C1 segment of cervical spinal cord (tissue), 14 donors: ENCODE results near the gene ARHGAP32.

Experiments
- DNase-seq, 14 donors: peaks; one replicate each; lab custom pipeline; 2025; lab: John Stamatoyannopoulos, UW

Gene ARHGAP32

DNA sequence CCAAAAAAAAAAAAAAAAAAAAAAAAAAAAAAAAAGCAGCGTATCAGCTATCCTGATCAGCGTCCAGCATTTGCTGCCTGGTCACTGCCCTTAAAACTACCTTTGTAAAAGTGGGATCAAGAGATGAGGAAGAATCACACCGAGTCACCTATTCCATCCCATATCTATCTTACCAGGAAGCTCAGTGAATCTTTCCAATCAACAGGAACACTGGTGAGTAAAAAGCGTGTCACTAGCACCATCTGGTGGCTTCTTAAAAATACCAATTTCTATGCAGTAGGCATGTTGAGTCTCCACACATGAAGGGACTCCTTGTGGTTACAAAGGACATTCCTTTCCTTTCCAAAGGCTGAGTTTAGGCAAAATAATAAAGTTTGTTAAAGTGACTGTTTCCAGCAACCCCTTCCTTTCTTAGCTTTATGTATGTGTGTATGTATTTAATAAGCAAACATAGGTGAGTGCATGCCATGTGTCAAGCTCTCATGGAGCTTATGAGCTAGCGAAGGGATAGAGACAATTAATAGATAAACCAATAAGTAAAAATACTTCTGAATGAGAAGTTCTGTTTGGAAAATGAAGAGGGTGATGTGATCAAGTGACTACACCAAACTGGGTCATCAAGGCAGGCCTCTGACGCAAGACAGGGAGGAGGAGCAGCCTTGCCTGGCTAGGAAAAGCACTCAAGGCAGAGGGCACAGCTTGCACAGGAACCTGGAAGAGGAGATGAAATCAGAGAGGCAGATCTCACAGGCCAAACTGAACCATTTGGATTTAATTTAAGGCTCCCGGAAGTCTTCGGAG, 235.5 kb downstream of the ARHGAP32 start:
- DNase-seq, result peak in 2 of 14 donors; percentile 16 to 22

DNA sequence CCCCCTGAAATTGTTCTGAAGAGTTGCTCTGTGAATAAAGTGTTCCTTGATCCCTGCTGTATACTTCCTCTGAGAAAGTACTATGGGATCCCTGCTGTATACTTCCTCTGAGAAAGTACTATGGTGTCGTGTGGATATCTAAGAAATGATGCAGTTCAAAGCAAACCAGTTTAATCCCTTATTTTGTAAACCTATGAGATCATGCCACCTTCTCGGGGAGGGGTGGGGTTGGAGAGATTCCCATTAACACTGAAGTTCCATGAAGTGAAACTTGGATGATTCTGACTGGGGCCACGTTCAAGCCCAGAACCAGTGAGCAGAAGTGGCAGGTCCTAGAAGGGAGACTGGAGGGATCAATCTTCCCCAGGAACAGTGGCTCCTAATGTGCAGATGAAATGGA, 236.5 kb downstream of the ARHGAP32 start:
- DNase-seq, result no peak

DNA sequence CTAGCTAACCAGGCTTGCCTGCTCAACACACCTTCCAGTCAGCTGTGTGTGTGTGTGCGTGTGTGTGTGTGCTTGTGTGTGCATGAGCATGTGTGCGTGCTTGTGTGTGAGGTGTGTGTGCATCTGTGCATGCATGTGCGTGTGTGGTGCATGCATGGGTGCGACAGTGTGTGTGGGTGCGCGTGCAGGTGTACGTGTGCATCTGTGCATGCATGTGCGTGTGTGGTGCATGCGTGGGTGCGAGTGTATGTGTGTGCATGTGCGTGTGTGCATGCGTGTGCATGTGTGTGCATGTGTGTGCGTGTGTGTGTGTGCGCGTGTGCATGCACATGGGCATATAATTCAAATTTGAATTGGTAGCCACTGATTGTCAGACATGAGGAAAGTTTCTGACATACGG, 239.0 kb downstream of the ARHGAP32 start:
- DNase-seq, result no peak

- DNase-seq, result no peak
Observed at GRCh38 chr11:128949791-128950454, 242.2 kb downstream of the ARHGAP32 start.

GRCh38 chr11:128948583-128948982, 243.5 kb downstream of the ARHGAP32 start:
- DNase-seq, result no peak

- no peak for DNase-seq
Observed at GRCh38 chr11:128947773-128948172, 244.4 kb downstream of the ARHGAP32 start.

DNA sequence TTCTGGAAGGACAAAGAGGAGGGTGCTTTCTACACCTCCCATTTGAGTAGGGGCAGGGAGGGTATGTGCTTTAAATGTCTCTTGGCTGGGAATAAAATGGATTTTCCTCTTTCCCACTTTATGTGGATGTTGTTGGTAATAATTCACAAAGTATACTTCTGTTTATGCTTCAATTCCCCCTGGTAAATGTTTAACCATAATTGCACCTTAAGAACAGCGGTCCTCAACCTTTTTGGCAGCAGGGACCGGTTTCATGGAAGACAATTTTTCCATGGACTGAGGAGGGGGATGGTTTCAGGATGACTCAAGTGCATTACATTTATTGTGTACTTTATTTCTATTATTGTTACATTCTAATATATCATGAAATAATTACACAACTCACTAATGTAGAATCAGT, 245.5 kb downstream of the ARHGAP32 start:
- no peak for DNase-seq

- DNase-seq, result no peak
Observed at GRCh38 chr11:128943428-128943976, 248.6 kb downstream of the ARHGAP32 start.

- DNase-seq, result no peak
Observed at GRCh38 chr11:128942817-128943427, 249.2 kb downstream of the ARHGAP32 start, which contains the start of gene TP53AIP1. TSS of gene TP53AIP1 (minus strand) at chr11:128942871. CDS start at chr11:128937818, 5,053 bp downstream.

GRCh38 chr11:128942272-128942612, 249.9 kb downstream of the ARHGAP32 start:
- DNase-seq, result no peak

GRCh38 chr11:128941573-128942271, 250.4 kb downstream of the ARHGAP32 start:
- no peak for DNase-seq

DNA sequence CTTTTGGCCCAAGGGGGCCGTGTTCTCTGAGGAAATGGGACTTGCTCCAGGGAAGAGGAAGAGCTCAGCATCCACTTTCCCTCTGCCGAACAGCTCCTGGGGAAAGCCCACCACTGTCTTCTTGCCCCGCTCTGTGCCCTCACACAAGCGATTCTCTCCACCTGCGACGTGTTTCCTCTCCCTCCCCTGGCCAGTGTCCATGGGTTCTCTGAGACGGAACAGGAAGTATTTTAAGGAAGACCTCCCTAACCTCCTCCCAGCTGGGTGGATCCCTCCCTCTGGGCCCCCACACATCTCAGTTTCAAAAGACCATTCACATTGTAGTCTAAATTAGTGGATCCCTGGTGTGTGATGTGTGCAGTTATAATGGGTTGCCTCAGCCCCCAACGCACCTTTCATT, 251.0 kb downstream of the ARHGAP32 start:
- no peak for DNase-seq

DNA sequence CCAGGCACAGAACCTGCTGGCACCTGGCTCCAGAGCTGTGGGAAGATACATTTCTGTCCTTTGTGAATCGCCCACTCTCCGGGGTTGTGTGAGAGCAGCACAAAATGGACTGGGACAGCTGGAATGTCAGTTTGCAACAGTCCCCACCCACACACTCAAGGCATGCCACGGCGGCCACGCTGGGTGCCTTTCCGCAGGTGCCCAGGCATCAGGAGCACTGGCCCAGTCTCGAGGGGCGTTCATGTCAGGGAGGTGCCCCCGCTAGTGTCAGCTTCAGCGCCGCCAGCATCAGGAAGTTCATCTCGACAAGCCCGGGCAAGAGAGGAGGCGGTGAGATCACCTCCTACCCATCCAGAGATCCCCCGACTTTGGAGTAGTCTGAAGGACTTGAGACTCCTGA, 251.5 kb downstream of the ARHGAP32 start:
- no peak for DNase-seq

DNA sequence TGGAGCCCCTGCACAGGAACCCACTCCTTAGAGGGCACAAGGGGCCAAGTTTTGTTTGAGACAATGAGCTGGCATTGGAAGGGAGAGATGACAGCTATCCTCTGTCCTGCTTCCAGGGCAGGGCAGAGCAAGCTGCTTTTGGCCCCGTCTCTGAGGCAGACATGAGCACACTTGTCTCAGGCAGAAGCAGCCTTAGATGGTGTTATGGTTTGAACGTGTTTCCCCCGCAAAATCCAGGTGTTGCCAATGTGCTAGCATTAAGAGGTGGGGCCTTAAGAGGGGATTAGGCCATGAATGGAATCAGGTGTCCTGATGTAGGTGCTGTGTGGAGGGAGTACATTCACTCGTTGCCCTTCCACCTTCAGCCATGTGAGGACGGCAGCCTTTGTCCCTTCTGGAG, 252.0 kb downstream of the ARHGAP32 start:
- no peak for DNase-seq

DNA sequence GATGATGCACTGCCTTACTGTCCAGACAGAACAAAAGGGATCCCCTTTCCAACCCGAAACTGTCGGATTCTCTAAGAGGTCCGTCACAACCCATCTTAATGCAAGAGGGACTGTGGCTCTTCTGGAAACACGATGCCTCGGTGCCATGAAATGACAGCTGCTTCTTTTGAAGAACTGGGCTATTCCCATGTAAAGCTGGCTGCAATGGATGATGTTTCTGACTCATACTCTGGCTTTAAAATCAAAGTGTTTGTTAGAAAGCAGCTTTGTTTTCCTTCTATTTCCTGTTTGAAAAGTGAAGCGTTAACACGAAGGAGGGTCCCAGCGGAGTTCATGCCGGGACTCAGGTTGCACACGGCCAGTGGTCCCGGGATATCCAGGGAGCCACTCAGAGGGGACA, 252.5 kb downstream of the ARHGAP32 start:
- no peak for DNase-seq

- no peak for DNase-seq
Observed at GRCh38 chr11:128938156-128938885, 253.8 kb downstream of the ARHGAP32 start.

GRCh38 chr11:128937480-128937879, 254.6 kb downstream of the ARHGAP32 start:
- no peak for DNase-seq

GRCh38 chr11:128936606-128937251, 255.4 kb downstream of the ARHGAP32 start:
- no peak for DNase-seq

- no peak for DNase-seq
Observed at GRCh38 chr11:128934926-128935325, 257.2 kb downstream of the ARHGAP32 start.

DNA sequence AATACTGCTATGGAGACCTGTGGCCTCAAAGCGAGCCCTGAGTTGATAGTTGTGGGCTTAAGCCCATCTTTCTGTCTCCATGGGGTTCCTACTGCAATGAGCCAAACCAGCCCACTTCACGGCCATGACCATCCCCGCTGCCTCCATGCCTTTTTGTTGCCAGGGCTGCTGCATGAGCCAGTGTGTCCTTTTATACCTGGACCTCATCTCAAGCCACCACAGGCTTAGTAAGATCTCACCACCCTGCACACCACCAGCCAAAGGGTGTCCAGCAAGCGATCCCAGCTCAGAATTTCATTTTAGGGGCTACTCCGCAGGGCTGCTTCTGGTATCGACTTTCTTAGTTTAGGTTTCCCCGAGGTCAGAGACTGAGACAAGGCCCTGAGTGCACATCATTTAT, 257.8 kb downstream of the ARHGAP32 start:
- DNase-seq, result no peak
